Neural progenitor cell (in vitro differentiated cells): Measurements from ENCODE around the gene MYL10. TPM values are rescaled to one million over a fixed set of nuclear protein-coding genes. Genes with fewer than 3 reads are reported as not detected.

Experiments
- DNase-seq: peaks from one replicate; pipeline ENCODE4 v3.0.0-alpha.2; 2016; ENCODE audit warnings: low spot score
- H2AFZ ChIP-seq: fragments of 200-600 bp; sonication (generic); replicated peaks from 2 replicates; pipeline ENCODE4 v1.6.1; 2016; ENCODE audit warnings: antibody characterized with exemption
- H3F3A ChIP-seq: fragments of 200-600 bp; sonication (generic); 2 replicates; pipeline ENCODE4 v1.6.1; 2016; ENCODE audit warnings: antibody characterized with exemption, low read depth
- H3K27ac ChIP-seq: fragments of 200-600 bp; sonication (generic); 2 replicates; pipeline ENCODE4 v1.5.1; 2016; ENCODE audit warnings: mild to moderate bottlenecking
- H3K27me3 ChIP-seq: fragments of 200-600 bp; sonication (generic); 2 replicates; pipeline ENCODE4 v1.6.1; 2016; ENCODE audit warnings: mild to moderate bottlenecking, moderate library complexity
- H3K36me3 ChIP-seq: fragments of 200-600 bp; sonication (generic); 2 replicates; pipeline ENCODE4 v1.5.1; 2016
- H3K4me1 ChIP-seq: fragments of 200-600 bp; sonication (generic); 2 replicates; pipeline ENCODE4 v1.6.1; 2016; ENCODE audit warnings: mixed run types
- H3K4me2 ChIP-seq: fragments of 200-600 bp; sonication (generic); 2 replicates; pipeline ENCODE4 v1.6.1; 2016
- H3K4me3 ChIP-seq: fragments of 200-600 bp; sonication (generic); 2 replicates; pipeline ENCODE4 v1.5.1; 2016
- H3K79me2 ChIP-seq: fragments of 200-600 bp; sonication (generic); 2 replicates; pipeline ENCODE4 v1.6.1; 2016; ENCODE audit warnings: low read depth
- H3K9ac ChIP-seq: fragments of 200-600 bp; sonication (generic); 2 replicates; pipeline ENCODE4 v1.6.1; 2016
- H3K9me3 ChIP-seq: fragments of 200-600 bp; sonication (generic); 2 replicates; pipeline ENCODE4 v1.5.1; 2016; ENCODE audit warnings: low read depth
- H4K20me1 ChIP-seq: fragments of 200-600 bp; sonication (generic); 2 replicates; pipeline ENCODE4 v1.6.1; 2016; ENCODE audit warnings: low read depth
- H3K27ac Mint-ChIP-seq: 3 replicates; pipeline ENCODE4 v1.8.0; 2021; ENCODE audit warnings: mixed read lengths
- H3K27me3 Mint-ChIP-seq: 2 replicates; pipeline ENCODE4 v1.8.0; 2022; ENCODE audit warnings: low read depth, mild to moderate bottlenecking, inconsistent platforms, moderate library complexity, mixed read lengths; ENCODE audit not compliant: insufficient read depth
- H3K36me3 Mint-ChIP-seq: 3 replicates; pipeline ENCODE4 v1.8.0; 2021; ENCODE audit warnings: mixed read lengths
- H3K4me1 Mint-ChIP-seq: 3 replicates; pipeline ENCODE4 v1.8.0; 2021; ENCODE audit warnings: mixed read lengths
- H3K4me3 Mint-ChIP-seq: 3 replicates; pipeline ENCODE4 v1.8.0; 2021; ENCODE audit warnings: mild to moderate bottlenecking, moderate library complexity, mixed read lengths
- H3K9me3 Mint-ChIP-seq: 3 replicates; pipeline ENCODE4 v1.8.0; 2020; ENCODE audit warnings: mixed read lengths
- EZH2 ChIP-seq: fragments of 200-600 bp; sonication (generic); IDR thresholded peaks from 2 replicates; pipeline ENCODE4 v1.6.1; 2017; ENCODE audit warnings: antibody characterized with exemption, mild to moderate bottlenecking, moderate library complexity
- EZH2phosphoT487 ChIP-seq: fragments of 200-600 bp; sonication (generic); IDR thresholded peaks from 2 replicates; pipeline ENCODE4 v1.6.1; 2017; ENCODE audit warnings: antibody characterized with exemption
- total RNA-seq: library from RNA; depleted of rRNA; stranded (reverse); fragments of >200 nt; gene quantifications from 2 replicates; pipeline ENCODE4 v1.2.3, GENCODE V29; 2015; ENCODE audit warnings: low replicate concordance
- TF ChIP-seq, protein P1 (sequence below): fragments of 200-600 bp; sonication (generic); IDR thresholded peaks from 2 replicates; pipeline ENCODE4 v1.5.1; 2017; ENCODE audit warnings: antibody characterized with exemption, mild to moderate bottlenecking

The MYL10 gene
- total RNA-seq, 1 donor from 2014 or later: not detected

DNA sequence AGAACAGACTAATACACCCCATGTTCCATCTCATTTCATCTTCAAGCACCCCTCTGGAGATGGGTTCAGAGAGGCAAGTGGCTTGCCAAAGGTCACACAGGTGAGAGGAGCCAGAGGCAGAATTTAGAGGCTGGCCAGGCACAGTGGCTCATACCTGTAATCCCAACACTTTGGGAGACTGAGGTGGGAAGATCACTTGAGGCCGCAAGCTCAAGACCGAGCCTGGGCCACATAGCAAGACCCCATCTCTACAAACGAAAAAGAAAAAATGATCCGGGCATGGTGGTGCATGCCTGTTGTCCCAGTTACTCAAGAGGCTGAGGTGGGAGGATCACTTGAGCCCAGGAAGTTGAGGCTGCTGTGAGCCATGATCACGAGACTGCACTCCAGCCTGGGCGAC lies 34.7 kb upstream of the MYL10 start:
- peaks cover 13% of the 10 kb centered on the region for H3K27me3 Mint-ChIP-seq
- Histone ChIP-seq H3K9me3 (no peaks in the 10 kb centered on the region), H3K79me2 (no peaks in the 10 kb centered on the region), H3F3A (peaks cover 6% of the 10 kb centered on the region), H2AFZ (no peak overlapping the region), H3K36me3 (no peaks in the 10 kb centered on the region), H4K20me1 (no peaks in the 10 kb centered on the region), H3K4me2 (no peak overlapping the region), H3K4me1 (peaks cover 8% of the 10 kb centered on the region), H3K4me3 (no peak overlapping the region), H3K9ac (no peak overlapping the region), H3K27ac (no peak overlapping the region), H3K27me3 (no peaks in the 10 kb centered on the region)
- H3K4me3 Mint-ChIP-seq: no peak overlapping the region
- peaks cover 14% of the 10 kb centered on the region for H3K4me1 Mint-ChIP-seq
- peaks cover 7% of the 10 kb centered on the region for H3K9me3 Mint-ChIP-seq
- TF ChIP-seq EZH2: no peak
- H3K27ac Mint-ChIP-seq: no peak overlapping the region
- no peaks in the 10 kb centered on the region for H3K36me3 Mint-ChIP-seq
- DNase-seq: no peak

DNA sequence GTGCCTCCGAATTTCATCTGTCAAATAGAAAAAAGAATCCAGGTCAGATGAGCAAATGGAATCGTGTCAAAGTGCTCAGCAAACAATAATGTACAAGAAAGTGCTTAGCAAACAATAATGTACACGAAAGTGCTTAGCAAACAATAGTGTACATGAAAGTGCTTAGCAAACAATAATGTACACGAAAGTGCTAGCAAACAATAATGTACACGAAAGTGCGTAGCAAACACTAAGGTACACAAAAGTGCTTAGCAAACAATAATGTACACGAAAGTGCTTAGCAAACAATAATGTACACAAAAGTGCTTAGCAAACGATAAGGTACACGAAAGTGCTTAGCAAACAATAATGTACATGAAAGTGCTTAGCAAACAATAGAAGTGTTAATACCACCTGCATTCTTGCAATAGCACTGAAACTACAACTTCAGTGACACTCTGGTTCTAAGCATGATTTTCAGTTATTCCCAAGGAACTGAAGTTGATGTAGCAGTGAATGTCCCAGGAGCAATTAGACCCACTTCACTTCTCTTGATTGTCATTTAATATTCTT lies 33.4 kb upstream of the MYL10 start:
- Histone ChIP-seq H3K79me2 (no peaks in the 10 kb centered on the region), H3K36me3 (no peaks in the 10 kb centered on the region), H3F3A (peaks cover 6% of the 10 kb centered on the region), H3K4me1 (peaks cover 8% of the 10 kb centered on the region), H3K27ac (no peak overlapping the region), H2AFZ (no peak overlapping the region), H3K4me3 (no peak overlapping the region), H3K27me3 (no peaks in the 10 kb centered on the region), H3K9me3 (no peaks in the 10 kb centered on the region), H4K20me1 (no peaks in the 10 kb centered on the region), H3K9ac (no peak overlapping the region), H3K4me2 (no peak overlapping the region)
- Mint-ChIP-seq H3K4me3 (no peak overlapping the region), H3K36me3 (no peaks in the 10 kb centered on the region), H3K27me3 (peaks cover 10% of the 10 kb centered on the region), H3K9me3 (peaks cover 2% of the 10 kb centered on the region), H3K4me1 (peaks cover 14% of the 10 kb centered on the region), H3K27ac (no peak overlapping the region)
- TF ChIP-seq, protein P1, sequence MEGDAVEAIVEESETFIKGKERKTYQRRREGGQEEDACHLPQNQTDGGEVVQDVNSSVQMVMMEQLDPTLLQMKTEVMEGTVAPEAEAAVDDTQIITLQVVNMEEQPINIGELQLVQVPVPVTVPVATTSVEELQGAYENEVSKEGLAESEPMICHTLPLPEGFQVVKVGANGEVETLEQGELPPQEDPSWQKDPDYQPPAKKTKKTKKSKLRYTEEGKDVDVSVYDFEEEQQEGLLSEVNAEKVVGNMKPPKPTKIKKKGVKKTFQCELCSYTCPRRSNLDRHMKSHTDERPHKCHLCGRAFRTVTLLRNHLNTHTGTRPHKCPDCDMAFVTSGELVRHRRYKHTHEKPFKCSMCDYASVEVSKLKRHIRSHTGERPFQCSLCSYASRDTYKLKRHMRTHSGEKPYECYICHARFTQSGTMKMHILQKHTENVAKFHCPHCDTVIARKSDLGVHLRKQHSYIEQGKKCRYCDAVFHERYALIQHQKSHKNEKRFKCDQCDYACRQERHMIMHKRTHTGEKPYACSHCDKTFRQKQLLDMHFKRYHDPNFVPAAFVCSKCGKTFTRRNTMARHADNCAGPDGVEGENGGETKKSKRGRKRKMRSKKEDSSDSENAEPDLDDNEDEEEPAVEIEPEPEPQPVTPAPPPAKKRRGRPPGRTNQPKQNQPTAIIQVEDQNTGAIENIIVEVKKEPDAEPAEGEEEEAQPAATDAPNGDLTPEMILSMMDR: no peak
- TF ChIP-seq EZH2 (no peak), EZH2phosphoT487 (no peak)
- no peak for DNase-seq

DNA sequence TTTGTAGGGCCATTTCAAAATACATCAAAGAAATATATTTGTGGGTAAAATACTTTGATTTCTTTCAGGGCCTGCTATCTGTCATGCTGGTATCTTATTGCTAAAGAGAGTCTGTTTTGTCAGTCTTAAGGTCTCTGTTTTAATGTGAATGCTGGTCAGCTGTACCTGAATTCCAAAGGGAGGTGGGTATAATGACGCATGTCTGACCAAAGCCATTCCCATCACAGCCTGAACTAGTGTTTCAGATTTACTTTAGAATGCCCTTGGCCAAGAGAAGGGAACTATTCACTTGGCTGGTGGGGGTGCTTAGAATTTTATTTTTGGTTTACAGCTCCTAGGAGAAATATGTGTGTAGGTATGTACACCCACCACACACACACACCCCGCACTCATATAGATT lies 30.6 kb upstream of the MYL10 start:
- Histone ChIP-seq H3K27me3 (no peaks in the 10 kb centered on the region), H3K9ac (no peak overlapping the region), H3F3A (peaks cover 6% of the 10 kb centered on the region), H3K4me1 (peaks cover 6% of the 10 kb centered on the region), H3K36me3 (no peaks in the 10 kb centered on the region), H3K27ac (no peak overlapping the region), H3K4me3 (no peak overlapping the region), H3K79me2 (no peaks in the 10 kb centered on the region), H2AFZ (no peak overlapping the region), H3K9me3 (no peaks in the 10 kb centered on the region), H4K20me1 (no peaks in the 10 kb centered on the region), H3K4me2 (no peak overlapping the region)
- Mint-ChIP-seq H3K9me3 (peaks cover 2% of the 10 kb centered on the region), H3K4me3 (no peak overlapping the region), H3K4me1 (peaks cover 8% of the 10 kb centered on the region), H3K36me3 (no peaks in the 10 kb centered on the region), H3K27ac (no peak overlapping the region), H3K27me3 (peaks cover 14% of the 10 kb centered on the region)
- TF ChIP-seq, protein P1: no peak
- TF ChIP-seq EZH2: no peak
- TF ChIP-seq EZH2phosphoT487: no peak
- DNase-seq: no peak

DNA sequence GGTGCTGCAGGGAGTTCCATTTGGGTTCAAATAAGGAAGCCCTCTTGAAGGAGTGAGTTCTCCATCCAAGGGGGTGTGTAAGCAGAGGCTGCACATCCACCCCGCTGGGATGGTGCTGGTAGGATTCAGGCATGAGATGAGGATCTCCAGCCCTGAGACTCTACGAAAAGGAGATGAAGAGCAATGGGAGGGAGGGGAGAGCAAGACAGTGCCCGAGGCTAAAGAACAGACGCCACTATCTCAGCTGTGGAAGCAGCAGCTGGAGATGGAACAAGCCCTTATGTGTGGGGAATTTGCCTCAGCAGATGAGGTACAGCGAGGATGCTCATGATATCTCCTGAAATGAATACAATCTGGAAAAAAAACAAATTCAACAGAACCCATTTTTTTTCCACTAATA lies 28.1 kb upstream of the MYL10 start:
- peaks cover 12% of the 10 kb centered on the region for H3K27me3 Mint-ChIP-seq
- H3K27ac ChIP-seq: no peak overlapping the region
- H3K9ac ChIP-seq: no peak overlapping the region
- no peak for DNase-seq
- H3K4me3 Mint-ChIP-seq: no peak overlapping the region
- H3K27me3 ChIP-seq: no peaks in the 10 kb centered on the region
- no peak overlapping the region for H3K4me2 ChIP-seq
- H4K20me1 ChIP-seq: no peaks in the 10 kb centered on the region
- H3K4me1 Mint-ChIP-seq: peaks cover 2% of the 10 kb centered on the region
- H3K36me3 Mint-ChIP-seq: no peaks in the 10 kb centered on the region
- no peaks in the 10 kb centered on the region for H3K79me2 ChIP-seq
- peaks cover 6% of the 10 kb centered on the region for H3F3A ChIP-seq
- no peak overlapping the region for H2AFZ ChIP-seq
- H3K4me1 ChIP-seq: no peaks in the 10 kb centered on the region
- no peak overlapping the region for H3K4me3 ChIP-seq
- H3K9me3 ChIP-seq: no peaks in the 10 kb centered on the region
- H3K27ac Mint-ChIP-seq: no peak overlapping the region
- H3K36me3 ChIP-seq: no peaks in the 10 kb centered on the region
- no peak for TF ChIP-seq EZH2phosphoT487
- TF ChIP-seq EZH2: no peak
- TF ChIP-seq, protein P1: no peak
- peaks cover under 1% of the 10 kb centered on the region for H3K9me3 Mint-ChIP-seq
